Fibroblast of lung (primary cell): Measurements from ENCODE around the gene RGS14. TPM values are rescaled to one million over a fixed set of nuclear protein-coding genes. Genes with fewer than 3 reads are reported as not detected.

Source experiments
- DNase-seq, 2 donors: peaks; one replicate each; pipeline versions ENCODE4 v3.0.0 to v3.0.0-alpha.2; 2010; ENCODE audit warnings: low read depth in 2 of 2
- H2AFZ ChIP-seq: 2 replicates; pipeline ENCODE4 v1.5.1; 2012; ENCODE audit warnings: low read length, control low read depth, inconsistent platforms
- H3K27ac ChIP-seq: 2 replicates; pipeline ENCODE4 v1.5.1; 2011; ENCODE audit warnings: low read length, control low read depth; ENCODE audit not compliant: insufficient read depth
- H3K27me3 ChIP-seq: 2 replicates; pipeline ENCODE4 v1.5.1; 2011; ENCODE audit warnings: mild to moderate bottlenecking, low read length; ENCODE audit not compliant: control insufficient read depth, insufficient read depth
- H3K36me3 ChIP-seq: 2 replicates; pipeline ENCODE4 v1.5.1; 2011; ENCODE audit warnings: low read length; ENCODE audit not compliant: control insufficient read depth, insufficient read depth
- H3K4me1 ChIP-seq: 2 replicates; pipeline ENCODE4 v1.5.1; 2011; ENCODE audit warnings: low read length; ENCODE audit not compliant: control insufficient read depth, insufficient read depth; ENCODE audit errors: extremely low read depth
- H3K4me2 ChIP-seq: 2 replicates; pipeline ENCODE4 v1.5.1; 2011; ENCODE audit warnings: low read length, control low read depth; ENCODE audit not compliant: insufficient read depth; ENCODE audit errors: extremely low read depth
- H3K4me3 ChIP-seq, 4 experiments: fragments of 200-600 bp in 1 of 4; sonication (generic) in 1 of 4; replicated peaks in 1 of 4; 2 replicates each; pipeline ENCODE4 v1.5.1; 2011 to 2016; ENCODE audit warnings: low read length in 4 of 4, low read depth in 3 of 4, mild to moderate bottlenecking in 3 of 4, control low read depth in 2 of 4, inconsistent platforms in 1 of 4, mixed read lengths in 1 of 4; ENCODE audit not compliant: insufficient read depth in 1 of 4; ENCODE audit errors: control extremely low read depth in 1 of 4
- H3K79me2 ChIP-seq: 2 replicates; pipeline ENCODE4 v1.5.1; 2012; ENCODE audit warnings: mild to moderate bottlenecking, low read length, inconsistent platforms; ENCODE audit not compliant: control insufficient read depth, insufficient read depth
- H3K9ac ChIP-seq: 2 replicates; pipeline ENCODE4 v1.5.1; 2011; ENCODE audit warnings: mild to moderate bottlenecking, low read length, control low read depth; ENCODE audit not compliant: insufficient read depth
- H3K9me3 ChIP-seq: 2 replicates; pipeline ENCODE4 v1.5.1; 2012; ENCODE audit warnings: low read depth, low read length; ENCODE audit not compliant: control insufficient read depth, insufficient read depth
- H4K20me1 ChIP-seq: 2 replicates; pipeline ENCODE4 v1.5.1; 2011; ENCODE audit warnings: low read length; ENCODE audit not compliant: control insufficient read depth, insufficient read depth; ENCODE audit errors: extremely low read depth
- CTCF ChIP-seq, 2 donors: IDR thresholded peaks in 1 of 2; conservative IDR thresholded peaks in 1 of 2; 1 replicate in 1 of 2; 2 replicates in 1 of 2; pipeline ENCODE4 v1.5.1; 2011 to 2012; ENCODE audit warnings: low read length in 2 of 2, control low read depth in 1 of 2, inconsistent platforms in 1 of 2, low read depth in 1 of 2, mild to moderate bottlenecking in 1 of 2
- EZH2 ChIP-seq: IDR thresholded peaks from 2 replicates; pipeline ENCODE4 v1.5.1; 2012; ENCODE audit warnings: low read length, control low read depth, mild to moderate bottlenecking; ENCODE audit errors: missing control alignments
- polyA plus RNA-seq, 2 donors: library from polyadenylated mRNA; depleted of rRNA in 1 of 2; stranded (reverse) in 1 of 2; unstranded in 1 of 2; fragments of >200 nt; gene quantifications; 2 replicates each; pipeline ENCODE4 v1.2.1, GENCODE V29; 2011 to 2012; ENCODE audit warnings: missing spikeins in 1 of 2
- total RNA-seq: library from RNA; depleted of rRNA; stranded (reverse); fragments of >200 nt; gene quantifications from 2 replicates; pipeline ENCODE4 v1.2.1, GENCODE V29; 2014

The RGS14 gene
- total and polyA plus RNA-seq, 2 donors (not counting 1 experiment from before 2014, with no cell fraction given), result 2.5 to 4.1 TPM

- TF ChIP-seq EZH2 (peak; percentile 17), CTCF (conservative IDR thresholded peaks at IDR 0.05 in 1 of 2, IDR thresholded peaks at IDR 0.05 in 1 of 2; ENCODE audit: low read depth in 1 of 2, low read length in 2 of 2) (no peak)
Measured at GRCh38 chr5:177356746-177357145, 978 bp upstream of the RGS14 start.

GRCh38 chr5:177357146-177357458 is 622 bp upstream of the RGS14 start:
- TF ChIP-seq EZH2 (no peak), CTCF (conservative IDR thresholded peaks at IDR 0.05 in 1 of 2, IDR thresholded peaks at IDR 0.05 in 1 of 2; ENCODE audit: low read depth in 1 of 2, low read length in 2 of 2) (no peak)
- no peak for DNase-seq
- Histone ChIP-seq H3K9ac (no peak overlapping the region), H4K20me1 (no peaks in the 10 kb centered on the region), H3K4me1 (no peaks in the 10 kb centered on the region), H3K36me3 (no peaks in the 10 kb centered on the region), H3K4me3 (no peak overlapping the region), H3K79me2 (no peaks in the 10 kb centered on the region), H3K4me2 (no peak overlapping the region), H3K27me3 (peaks cover 14% of the 10 kb centered on the region), H3K9me3 (no peaks in the 10 kb centered on the region), H2AFZ (no peak overlapping the region), H3K27ac (no peak overlapping the region)

More at GRCh38 chr5:177356746-177357145, 978 bp upstream of the RGS14 start:
- H2AFZ ChIP-seq, result no peak overlapping the region
- no peaks in the 10 kb centered on the region for H3K9me3 ChIP-seq
- H3K4me2 ChIP-seq, result no peak overlapping the region
- no peak overlapping the region for H3K27ac ChIP-seq
- no peaks in the 10 kb centered on the region for H4K20me1 ChIP-seq
- no peak overlapping the region for H3K9ac ChIP-seq
- H3K79me2 ChIP-seq, result no peaks in the 10 kb centered on the region
- H3K4me1 ChIP-seq, result no peaks in the 10 kb centered on the region
- H3K36me3 ChIP-seq, result no peaks in the 10 kb centered on the region
- H3K27me3 ChIP-seq, result peaks cover 14% of the 10 kb centered on the region
- no peak for DNase-seq
- H3K4me3 ChIP-seq, result no peak overlapping the region

- no peak overlapping the region for H3K4me2 ChIP-seq
- no peak for DNase-seq
- H3K27me3 ChIP-seq, result peaks cover 17% of the 10 kb centered on the region
- no peaks in the 10 kb centered on the region for H3K79me2 ChIP-seq
- no peak overlapping the region for H3K27ac ChIP-seq
- no peak for TF ChIP-seq CTCF (conservative IDR thresholded peaks at IDR 0.05 in 1 of 2, IDR thresholded peaks at IDR 0.05 in 1 of 2; ENCODE audit: low read depth in 1 of 2, low read length in 2 of 2)
- no peak for TF ChIP-seq EZH2
- H3K4me1 ChIP-seq, result no peaks in the 10 kb centered on the region
- H3K9me3 ChIP-seq, result no peaks in the 10 kb centered on the region
- no peak overlapping the region for H2AFZ ChIP-seq
- no peak overlapping the region for H3K4me3 ChIP-seq
- no peak overlapping the region for H3K9ac ChIP-seq
- no peaks in the 10 kb centered on the region for H3K36me3 ChIP-seq
- no peaks in the 10 kb centered on the region for H4K20me1 ChIP-seq
Measured at GRCh38 chr5:177358370-177358819, 671 bp downstream of the RGS14 start.
